Ecto neural progenitor cell (in vitro differentiated cells): ENCODE results near the gene GAS7.

Source experiments
- DNase-seq: peaks from one replicate; pipeline ENCODE4 v3.0.0-alpha.2; 2018; ENCODE audit warnings: low spot score

GAS7 gene

DNA sequence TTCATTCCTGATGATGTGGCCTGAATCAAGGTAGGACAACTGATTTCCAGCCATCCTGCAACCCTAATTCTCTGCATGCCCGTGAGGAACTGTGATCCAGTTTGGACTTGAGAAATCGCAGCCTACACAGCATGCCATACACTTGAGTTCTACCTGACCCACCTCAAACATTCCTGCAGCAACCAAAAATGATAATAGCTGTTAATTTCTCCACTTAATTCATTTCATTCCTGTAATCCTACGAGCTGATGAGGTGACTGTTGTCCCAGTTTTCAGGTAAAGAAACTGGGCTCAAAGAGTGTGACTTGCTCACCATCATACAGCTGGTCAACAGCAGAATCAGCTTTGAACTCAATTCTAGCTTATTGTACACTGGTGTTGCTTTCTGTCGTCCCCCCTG is 2.2 kb upstream of the GAS7 start:
- DNase-seq = no peak

DNA sequence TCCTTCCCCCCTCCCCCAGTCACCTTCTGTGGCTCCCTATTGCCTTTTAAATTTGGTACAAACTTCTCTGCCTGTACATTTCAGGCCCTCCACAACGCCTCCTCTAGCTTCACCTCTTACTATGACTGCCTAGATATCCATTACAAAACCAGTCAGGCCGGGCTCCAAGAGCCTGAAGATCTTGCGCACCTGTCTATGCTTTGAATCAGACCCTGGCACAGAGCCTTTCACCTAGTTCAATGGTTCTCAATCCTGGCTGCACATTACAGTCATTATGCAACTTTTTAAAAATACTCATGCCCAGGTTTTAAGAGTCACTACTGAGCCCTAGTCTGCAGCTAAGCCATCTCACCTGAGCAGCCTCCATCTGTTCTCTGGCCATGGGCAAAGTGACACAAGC is 1.6 kb upstream of the GAS7 start:
- no peak for DNase-seq

DNA sequence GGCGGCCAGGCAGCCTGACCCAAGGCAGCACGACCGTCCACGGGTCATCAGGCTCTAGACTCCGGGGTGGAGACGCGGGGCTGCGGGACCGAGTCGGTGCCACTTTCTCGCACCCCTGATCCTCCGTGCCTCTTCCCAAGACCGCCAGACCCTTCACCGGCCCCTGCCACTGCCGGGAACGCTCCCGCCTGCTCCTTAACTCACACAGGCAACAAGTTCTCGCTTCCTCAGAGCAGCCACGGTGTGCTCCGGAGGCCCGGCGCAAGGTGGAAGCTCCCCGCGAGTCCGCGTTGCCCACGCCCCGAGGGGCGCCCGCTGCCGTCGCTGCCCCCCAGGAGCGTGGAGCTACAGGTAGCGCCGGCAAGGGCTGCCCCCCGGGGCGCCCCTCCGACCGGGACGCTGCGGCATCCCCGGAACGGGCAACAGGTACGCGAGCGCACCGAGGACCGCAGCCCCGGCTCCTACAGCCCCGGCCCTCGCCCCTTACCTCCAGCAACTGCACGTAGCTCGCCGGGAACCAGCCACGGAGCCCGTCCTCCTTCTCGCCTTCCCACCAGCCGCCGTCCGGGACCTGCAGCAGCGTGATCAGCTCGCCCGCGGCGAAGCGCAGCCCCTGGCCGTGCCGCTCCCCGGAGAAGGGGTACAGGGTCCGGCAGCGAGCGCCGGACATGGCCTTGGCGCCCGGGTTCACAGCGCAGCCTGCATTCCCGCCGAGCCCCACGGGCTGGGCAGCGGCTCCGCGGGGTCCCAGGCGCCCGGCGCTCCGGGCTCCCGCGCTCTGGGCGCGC is 491 bp downstream of the GAS7 start:
- DNase-seq = peak; percentile 78

DNA sequence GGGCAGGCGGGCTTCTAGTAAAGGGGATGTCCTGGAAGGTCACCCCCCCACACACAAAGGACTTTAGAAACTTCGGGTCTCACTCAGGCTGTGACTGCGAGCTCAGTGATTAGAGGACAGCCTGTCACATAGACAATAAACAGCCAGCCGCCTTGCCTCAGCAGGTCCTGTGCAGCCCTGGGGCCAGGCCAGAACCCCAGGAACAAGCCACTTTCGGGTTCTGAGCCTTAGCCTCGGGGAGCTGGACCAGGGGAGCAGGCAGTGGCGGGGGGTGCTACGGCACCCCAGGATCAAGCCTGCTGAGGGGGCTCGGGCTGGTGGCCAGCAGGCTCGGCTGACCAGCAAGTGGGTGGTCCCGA is 1.1 kb downstream of the GAS7 start:
- DNase-seq = no peak

DNA sequence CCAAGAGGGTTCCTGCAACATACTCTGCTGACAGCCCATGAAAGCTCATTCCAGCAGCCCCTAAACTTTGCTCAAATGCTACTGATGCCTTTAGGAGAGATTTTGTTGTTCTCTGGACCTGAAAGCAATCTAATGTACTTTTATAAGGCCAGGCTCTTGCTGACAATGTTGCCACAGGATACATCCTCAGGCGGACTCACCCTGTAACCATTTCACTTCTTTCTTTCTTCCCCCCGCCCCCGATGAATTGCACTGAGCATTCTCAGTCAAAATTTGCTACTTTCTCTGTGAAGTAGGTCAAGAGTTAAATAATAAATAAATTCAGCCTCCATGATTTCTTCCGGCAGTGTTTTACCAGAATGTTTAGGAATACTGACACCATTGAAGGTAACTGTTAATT is 1.5 kb downstream of the GAS7 start:
- no peak for DNase-seq

- no peak for DNase-seq
These were observed 2.0 kb downstream of the GAS7 start for GRCh38 chr17:10196384-10196895.

DNA sequence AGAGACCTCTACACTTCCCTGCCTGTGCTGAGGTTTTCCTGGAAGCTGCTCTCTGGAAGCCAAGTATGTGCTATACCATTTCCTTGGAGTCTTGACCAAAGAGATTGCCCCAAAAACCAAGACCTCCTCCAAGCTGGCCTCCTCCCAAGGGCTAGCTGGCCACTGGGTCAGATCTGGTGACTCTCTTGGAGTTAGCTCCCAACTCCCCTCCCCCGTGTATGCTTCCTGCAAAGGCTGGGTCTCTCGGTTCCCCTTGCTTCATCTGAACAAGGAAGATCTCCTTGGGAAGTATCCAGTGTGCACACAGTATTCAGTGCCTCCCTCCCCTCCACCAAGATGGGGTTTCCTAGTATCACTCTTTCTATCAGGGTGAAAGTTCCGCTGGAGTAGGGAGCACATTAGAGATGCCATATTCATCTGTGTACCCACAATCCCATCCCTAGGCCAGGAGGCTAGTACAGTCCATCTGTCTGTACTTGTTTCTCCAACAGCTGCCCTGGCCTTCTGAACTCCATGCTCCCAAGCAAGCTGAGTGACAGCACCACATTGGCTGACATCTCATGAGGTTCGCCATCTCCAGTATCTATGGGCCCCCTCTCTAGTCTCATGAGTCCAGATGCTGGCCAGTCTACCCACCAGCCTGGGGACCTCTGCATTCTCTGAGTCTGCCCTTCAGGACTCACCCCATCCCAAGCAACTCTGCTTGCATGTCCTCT is 3.2 kb downstream of the GAS7 start:
- DNase-seq = no peak

GRCh38 chr17:10193632-10194031 is 4.8 kb downstream of the GAS7 start:
- DNase-seq = no peak

- DNase-seq = no peak
These were observed 5.4 kb downstream of the GAS7 start for GRCh38 chr17:10192972-10193371.

GRCh38 chr17:10192461-10192860 is 5.9 kb downstream of the GAS7 start:
- DNase-seq = no peak

DNA sequence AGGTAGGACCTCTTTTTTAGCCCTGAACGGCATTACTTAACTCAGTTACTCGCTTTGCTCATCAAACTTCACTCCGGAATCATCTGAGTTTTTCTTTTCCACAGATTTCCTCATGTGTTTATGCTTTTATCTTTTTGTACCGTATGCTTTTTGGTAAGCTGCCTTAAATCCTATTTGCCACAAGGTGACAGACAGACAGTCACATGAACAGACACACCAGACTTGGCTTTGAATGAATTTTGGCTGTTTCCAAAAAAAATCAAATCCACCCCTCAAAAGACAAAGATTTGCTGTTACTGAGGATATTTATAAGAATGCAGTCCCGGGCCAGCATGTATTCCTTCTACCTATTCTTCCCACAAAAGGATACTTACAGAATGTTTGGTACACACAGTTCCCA is 10.9 kb downstream of the GAS7 start:
- DNase-seq = no peak

- DNase-seq = no peak
These were observed 11.5 kb downstream of the GAS7 start for GRCh38 chr17:10186771-10187410.

DNA sequence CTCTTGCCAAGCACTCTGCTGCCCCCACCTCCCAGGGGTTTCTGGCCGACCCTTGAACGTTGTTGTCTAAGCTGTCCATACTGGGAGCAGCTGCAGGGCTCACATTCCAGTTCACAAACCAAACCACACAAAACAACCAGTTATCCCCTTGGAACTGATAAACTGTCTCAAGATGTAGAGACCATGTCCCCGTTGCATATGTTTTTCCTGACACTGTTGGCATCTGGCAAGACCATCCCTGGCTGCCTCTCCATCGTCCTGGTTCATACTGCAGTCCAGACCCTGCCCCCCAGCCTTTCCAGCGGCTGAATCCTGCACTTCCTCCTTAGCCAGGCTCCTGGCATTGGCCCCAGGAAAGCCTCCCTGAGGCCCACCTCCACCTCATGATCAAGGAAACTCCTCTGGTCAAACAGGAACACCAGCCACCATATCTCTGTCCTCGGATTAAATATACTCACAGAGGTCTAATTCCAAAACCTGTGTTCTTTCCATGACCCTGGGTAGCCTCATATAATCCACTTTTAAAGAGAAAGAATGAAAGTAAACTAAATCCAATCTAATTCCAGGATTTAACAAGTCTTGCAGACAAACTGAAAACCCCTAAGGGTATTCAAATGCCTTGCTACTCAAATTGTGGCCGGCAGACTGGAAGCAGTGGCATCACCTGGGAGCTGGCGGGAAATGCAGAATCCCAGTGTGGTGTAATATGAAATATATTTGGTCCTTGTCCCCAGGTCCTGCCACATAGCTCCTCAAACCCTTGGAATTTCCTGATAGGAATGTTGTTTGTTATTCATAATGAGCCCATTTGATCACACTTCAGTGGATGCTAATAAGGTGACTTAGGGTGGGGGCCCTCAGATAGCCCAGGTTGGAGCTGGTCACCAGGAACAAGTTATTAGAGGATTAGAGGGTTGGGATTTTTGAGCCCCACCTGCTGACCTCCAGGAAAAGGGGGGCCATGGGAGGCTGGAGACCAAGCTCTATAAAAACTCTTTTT is 14.2 kb downstream of the GAS7 start:
- DNase-seq = no peak

DNA sequence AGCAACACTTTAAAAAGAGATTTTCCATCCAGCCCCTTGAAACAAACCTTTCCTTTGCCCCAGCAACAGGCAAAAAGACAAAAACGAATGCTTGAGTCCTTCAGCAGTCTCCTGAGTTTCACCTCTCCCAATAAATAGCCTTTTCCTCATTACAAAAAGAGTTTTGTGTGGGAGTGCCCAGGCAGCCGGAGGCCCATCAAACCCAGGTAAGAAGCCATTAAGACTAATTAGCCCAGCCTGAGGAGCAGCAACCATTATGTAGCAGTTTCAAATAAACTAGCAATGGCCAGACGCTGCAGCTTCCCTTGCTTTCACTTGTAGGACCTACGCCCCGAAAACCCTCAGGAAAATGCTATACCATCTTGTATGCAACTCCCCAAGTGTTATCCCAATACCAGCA is 15.6 kb downstream of the GAS7 start:
- no peak for DNase-seq

- no peak for DNase-seq
These were observed 19.9 kb downstream of the GAS7 start for GRCh38 chr17:10178506-10178991.

- DNase-seq = no peak
These were observed 20.4 kb downstream of the GAS7 start for GRCh38 chr17:10177913-10178505.

GRCh38 chr17:10177131-10177912 is 21.1 kb downstream of the GAS7 start:
- DNase-seq = no peak

DNA sequence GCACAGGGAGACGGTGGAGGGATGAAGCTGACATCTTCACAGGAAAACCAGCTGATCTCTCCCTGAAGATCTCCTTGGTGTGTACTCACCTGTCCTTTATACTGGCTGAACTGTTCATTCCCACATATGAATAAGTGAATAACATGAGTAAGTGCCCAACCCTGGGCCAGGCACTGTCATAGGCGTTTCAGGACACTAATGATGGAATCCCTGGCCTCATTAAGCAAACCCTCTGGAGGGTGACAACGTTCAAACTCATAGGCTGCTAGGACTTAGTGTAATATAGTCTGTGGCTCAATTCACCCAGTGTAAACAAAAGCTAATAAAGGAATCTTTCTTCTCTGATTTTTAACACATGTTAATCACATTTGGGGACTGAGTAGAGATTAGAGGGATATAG is 24.5 kb downstream of the GAS7 start:
- no peak for DNase-seq

- DNase-seq = no peak
These were observed 25.6 kb downstream of the GAS7 start for GRCh38 chr17:10172778-10173177.

DNA sequence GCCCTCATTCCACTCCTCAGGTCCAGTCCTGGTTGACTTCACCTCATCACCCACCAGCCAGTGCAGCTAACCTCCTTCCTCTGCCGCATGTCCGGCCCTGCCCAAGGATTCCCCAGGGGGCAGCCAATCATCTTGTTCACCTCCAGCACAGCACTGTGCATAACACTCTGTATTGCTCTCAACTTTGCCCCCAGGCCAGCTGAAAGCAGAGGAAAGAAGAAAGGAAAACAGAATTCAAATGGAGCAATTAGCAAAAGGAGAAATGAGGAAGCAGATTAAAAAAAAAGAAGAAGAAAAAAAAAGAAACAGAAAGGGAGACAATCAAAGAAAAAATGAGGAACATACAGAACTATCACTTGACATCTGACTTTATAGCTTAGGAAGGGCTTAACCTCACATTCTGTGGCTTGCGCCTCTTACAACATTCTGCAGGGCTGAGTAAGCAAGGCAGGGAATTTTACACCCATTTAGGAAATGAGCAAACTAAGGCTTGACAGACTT is 26.1 kb downstream of the GAS7 start:
- DNase-seq = no peak
